Nephron progenitor cell (in vitro differentiated cells): ENCODE results near the gene THAP4.

ENCODE experiments used
- DNase-seq: peaks from one replicate; pipeline ENCODE4 v3.0.0; 2021
- H3K27ac Mint-ChIP-seq: 2 replicates; pipeline ENCODE4 v1.8.0; 2021; ENCODE audit warnings: mild to moderate bottlenecking, moderate library complexity, mixed read lengths
- H3K27me3 Mint-ChIP-seq: 2 replicates; pipeline ENCODE4 v1.8.0; 2021; ENCODE audit warnings: mild to moderate bottlenecking, low read depth, mixed read lengths; ENCODE audit not compliant: poor library complexity
- H3K36me3 Mint-ChIP-seq: 2 replicates; pipeline ENCODE4 v1.8.0; 2021; ENCODE audit warnings: low read depth, mixed read lengths
- H3K4me1 Mint-ChIP-seq: 2 replicates; pipeline ENCODE4 v1.8.0; 2021; ENCODE audit warnings: mixed read lengths
- H3K4me3 Mint-ChIP-seq: 2 replicates; pipeline ENCODE4 v1.8.0; 2021; ENCODE audit warnings: mild to moderate bottlenecking, moderate library complexity, mixed read lengths
- H3K9me3 Mint-ChIP-seq: 2 replicates; pipeline ENCODE4 v1.8.0; 2021; ENCODE audit warnings: mild to moderate bottlenecking, moderate library complexity, mixed read lengths
- TF ChIP-seq, protein P1 (sequence below): fragments of 200-600 bp; sonication (generic); IDR thresholded peaks from 2 replicates; pipeline ENCODE4 v1.5.0; 2021; ENCODE audit warnings: antibody characterized with exemption

The THAP4 gene

DNA sequence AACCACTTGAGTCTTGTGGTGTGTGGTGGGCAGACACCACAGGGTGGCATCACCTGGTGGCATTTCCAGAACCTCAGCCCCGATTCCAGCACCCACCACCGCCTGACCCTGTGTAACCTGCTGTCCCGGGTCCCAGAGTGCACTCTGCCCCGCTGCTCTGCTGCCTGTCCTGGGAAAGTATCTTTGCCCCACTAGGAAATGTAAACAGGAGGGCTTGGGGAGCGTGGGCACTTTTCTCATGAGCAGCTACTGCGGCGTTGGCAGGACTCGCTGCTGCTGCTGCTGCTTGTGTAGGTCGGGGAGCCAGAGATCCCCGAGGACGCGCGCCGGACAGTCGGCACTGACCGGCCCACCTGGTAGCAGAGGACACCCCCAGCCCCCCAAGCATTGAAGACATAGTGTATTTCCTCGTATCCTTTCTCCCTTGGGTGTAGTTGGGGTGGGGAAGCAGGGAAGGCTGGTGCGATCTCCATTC, 36.3 kb upstream of the THAP4 start:
- Mint-ChIP-seq H3K9me3 (no peaks in the 10 kb centered on the region), H3K4me1 (peaks cover 8% of the 10 kb centered on the region), H3K27ac (no peak overlapping the region), H3K36me3 (peaks cover 31% of the 10 kb centered on the region), H3K4me3 (no peak overlapping the region), H3K27me3 (no peaks in the 10 kb centered on the region)
- TF ChIP-seq, protein P1, sequence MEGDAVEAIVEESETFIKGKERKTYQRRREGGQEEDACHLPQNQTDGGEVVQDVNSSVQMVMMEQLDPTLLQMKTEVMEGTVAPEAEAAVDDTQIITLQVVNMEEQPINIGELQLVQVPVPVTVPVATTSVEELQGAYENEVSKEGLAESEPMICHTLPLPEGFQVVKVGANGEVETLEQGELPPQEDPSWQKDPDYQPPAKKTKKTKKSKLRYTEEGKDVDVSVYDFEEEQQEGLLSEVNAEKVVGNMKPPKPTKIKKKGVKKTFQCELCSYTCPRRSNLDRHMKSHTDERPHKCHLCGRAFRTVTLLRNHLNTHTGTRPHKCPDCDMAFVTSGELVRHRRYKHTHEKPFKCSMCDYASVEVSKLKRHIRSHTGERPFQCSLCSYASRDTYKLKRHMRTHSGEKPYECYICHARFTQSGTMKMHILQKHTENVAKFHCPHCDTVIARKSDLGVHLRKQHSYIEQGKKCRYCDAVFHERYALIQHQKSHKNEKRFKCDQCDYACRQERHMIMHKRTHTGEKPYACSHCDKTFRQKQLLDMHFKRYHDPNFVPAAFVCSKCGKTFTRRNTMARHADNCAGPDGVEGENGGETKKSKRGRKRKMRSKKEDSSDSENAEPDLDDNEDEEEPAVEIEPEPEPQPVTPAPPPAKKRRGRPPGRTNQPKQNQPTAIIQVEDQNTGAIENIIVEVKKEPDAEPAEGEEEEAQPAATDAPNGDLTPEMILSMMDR, result no peak
- DNase-seq, result no peak

DNA sequence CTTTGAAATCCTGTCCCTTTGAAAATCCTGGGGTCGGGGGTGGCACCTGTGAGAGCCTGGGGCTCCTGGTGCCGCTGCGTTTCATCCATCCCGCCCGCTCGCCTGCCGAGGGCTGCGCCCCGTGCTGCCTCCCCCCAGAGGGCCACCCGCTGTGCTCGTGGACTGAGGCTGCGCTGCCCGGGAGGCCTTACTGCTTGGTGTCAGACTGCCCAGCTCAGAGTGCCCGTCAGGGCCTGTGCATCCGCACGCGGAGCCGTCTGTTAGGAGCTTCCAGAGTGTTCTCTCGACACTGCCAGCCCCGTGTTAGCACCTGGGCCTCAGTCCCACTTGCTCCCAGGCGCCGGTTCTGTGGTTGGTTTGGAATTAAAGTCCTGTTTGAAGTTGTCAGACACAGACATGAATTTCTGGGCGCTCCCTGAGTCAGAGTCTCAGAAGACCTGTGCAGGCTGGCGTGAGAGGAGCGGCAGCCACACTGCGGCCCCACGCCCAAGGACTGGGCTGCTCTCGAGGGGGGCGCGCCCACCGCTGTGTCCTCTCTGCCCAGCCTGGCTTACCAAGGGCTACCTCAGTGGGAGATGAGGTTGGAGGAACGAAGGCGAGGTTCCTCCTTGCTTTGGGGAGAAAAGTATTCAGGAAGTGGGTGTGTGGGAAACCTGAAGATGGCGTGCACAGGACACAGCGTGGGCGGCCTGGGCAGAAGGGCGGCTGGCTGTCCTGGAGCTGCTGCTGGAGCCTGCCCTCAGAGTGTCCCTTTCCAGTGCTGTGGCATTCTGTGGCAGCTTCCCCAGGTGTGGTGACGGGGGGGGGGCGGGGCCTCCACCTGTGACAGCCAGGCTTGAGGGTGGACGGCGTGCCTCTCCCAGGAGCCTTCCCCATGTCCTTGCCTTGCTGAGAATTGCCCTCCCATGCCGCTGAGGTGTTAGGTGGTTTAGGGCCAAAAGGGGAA, 35.6 kb upstream of the THAP4 start:
- TF ChIP-seq, protein P1, result no peak
- no peaks in the 10 kb centered on the region for H3K27me3 Mint-ChIP-seq
- H3K4me3 Mint-ChIP-seq, result no peak overlapping the region
- no peaks in the 10 kb centered on the region for H3K9me3 Mint-ChIP-seq
- no peak for DNase-seq
- peaks cover 8% of the 10 kb centered on the region for H3K4me1 Mint-ChIP-seq
- H3K36me3 Mint-ChIP-seq, result peaks cover 31% of the 10 kb centered on the region
- peak overlapping the region; percentile 71 for H3K27ac Mint-ChIP-seq

DNA sequence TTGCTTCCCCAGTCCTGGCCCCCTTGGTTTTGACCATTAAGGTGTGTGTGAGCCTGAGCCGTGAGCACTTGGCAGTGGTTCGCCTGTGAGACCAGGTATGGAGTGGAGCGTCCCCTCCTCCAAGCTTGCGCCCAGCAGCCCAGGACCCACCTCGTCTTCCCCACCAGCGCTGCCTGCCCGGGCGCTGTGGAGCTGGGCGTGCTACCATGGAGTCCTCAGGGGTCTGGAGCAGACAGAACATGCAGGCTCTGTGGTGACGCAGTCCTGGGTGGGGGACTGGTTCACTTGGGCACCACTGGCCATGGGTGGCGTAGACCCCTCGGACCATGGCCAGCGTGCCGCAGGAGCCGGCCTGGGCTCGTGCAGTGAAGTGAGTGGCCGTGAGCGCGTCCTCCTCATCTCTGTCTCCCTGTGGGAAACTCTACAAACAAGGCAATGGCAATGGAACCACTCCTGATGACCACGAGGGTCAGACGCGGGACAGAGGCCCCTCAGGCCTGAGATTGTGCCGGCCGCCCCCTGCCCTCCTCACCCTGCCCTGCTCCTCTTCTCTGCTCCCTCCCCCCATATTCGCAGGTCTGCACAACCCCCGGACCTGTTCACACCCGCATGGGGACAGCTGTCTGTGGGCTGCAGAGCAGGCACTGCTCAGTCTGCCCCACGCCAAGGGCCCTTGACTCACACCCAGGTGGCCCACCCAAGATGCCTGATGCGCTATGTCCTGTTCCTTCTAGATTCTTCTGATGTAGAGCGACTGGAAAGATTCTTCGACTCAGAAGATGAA, 34.7 kb upstream of the THAP4 start:
- H3K9me3 Mint-ChIP-seq, result no peaks in the 10 kb centered on the region
- no peak for DNase-seq
- no peaks in the 10 kb centered on the region for H3K27me3 Mint-ChIP-seq
- H3K4me1 Mint-ChIP-seq, result peaks cover 11% of the 10 kb centered on the region
- no peak overlapping the region for H3K4me3 Mint-ChIP-seq
- peak overlapping the region; percentile 71 for H3K27ac Mint-ChIP-seq
- peaks cover 32% of the 10 kb centered on the region for H3K36me3 Mint-ChIP-seq
- TF ChIP-seq, protein P1, result no peak

DNA sequence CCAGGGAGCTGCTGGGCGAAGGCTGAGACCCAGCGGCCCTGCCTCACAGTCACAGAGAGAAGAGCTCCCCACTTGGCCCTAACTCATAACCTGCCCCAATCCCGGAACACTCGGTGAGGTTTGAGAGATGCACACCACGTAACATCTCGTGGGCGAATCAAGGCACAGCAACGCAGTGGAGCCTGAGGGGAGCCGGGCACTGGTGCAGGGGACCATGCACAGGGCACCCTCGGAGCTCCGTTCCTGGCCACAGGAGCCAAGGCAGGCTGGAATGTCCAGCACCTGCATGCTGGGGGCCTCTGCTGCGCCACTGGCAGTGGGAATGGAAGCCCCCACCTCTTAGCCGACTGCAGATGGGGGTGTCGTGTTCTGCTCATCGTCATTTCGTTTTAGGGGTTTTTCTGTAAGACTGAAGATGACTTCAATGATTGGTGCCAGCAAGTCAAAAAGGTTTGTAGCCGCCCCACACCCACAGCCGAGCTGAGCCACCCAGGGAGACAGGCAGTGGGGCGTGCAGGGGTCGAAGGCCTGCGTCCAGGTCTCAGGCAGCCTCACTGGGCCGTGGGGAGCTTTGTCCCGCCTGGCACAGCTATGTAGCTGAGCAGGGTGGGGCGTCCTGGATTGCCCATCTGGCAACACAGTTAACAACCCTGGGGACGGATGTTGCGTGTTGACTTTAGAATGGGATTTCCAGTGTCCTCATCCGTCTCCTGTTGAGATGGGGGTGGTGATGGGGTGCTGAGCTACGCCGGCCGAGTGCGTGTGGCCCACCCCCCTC, 33.6 kb upstream of the THAP4 start:
- H3K9me3 Mint-ChIP-seq, result no peaks in the 10 kb centered on the region
- H3K4me1 Mint-ChIP-seq, result peaks cover 23% of the 10 kb centered on the region
- DNase-seq, result no peak
- H3K27me3 Mint-ChIP-seq, result no peaks in the 10 kb centered on the region
- peaks cover 33% of the 10 kb centered on the region for H3K36me3 Mint-ChIP-seq
- no peak overlapping the region for H3K27ac Mint-ChIP-seq
- H3K4me3 Mint-ChIP-seq, result no peak overlapping the region
- TF ChIP-seq, protein P1, result no peak

DNA sequence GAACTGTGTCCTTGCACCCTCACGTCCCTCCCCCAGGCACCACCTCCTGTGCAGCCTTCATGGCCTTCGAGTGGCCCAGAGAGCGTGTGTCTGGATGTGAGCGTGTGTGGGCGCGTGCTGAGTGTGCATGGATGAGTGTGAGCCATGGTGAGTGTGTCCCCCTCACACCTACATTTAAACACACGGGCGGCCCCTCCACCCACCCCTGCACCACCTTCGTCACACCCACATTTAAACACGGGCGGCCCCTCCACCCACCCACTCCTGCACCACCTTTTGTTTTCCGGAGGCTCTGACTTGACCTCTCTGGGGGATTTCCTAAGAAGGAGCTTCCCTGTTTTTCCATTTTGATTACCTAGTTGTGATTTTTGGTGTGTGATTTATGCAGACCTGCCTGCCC, 31.9 kb upstream of the THAP4 start:
- no peaks in the 10 kb centered on the region for H3K9me3 Mint-ChIP-seq
- H3K4me1 Mint-ChIP-seq, result peaks cover 29% of the 10 kb centered on the region
- no peak overlapping the region for H3K4me3 Mint-ChIP-seq
- no peaks in the 10 kb centered on the region for H3K27me3 Mint-ChIP-seq
- TF ChIP-seq, protein P1, result no peak
- no peak for DNase-seq
- H3K36me3 Mint-ChIP-seq, result peaks cover 38% of the 10 kb centered on the region
- no peak overlapping the region for H3K27ac Mint-ChIP-seq
